Measurements from ENCODE around the gene RUNX1.

RUNX1 gene

DNA sequence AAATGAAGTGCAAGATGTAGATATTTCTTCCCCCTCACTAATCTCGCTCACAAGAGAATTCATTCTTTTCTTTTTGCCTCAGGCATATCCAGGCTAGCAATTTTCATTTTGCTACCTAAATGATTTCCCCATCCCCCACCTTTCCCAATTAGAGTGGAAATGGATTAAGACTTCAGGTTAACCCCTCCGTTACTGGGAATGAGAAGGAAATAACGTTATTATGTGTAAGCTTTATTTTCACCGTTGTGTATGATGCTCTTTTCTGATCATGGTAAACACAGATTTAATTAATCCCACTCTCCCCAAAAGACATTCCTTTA lies 143.9 kb downstream of the RUNX1 start:
- Histone ChIP-seq H2AK5ac (ENCODE audit: low read length) (no peak overlapping the region), H4K8ac (ENCODE audit: low read depth, low read length) (no peak overlapping the region), H4K5ac (ENCODE audit: low read length) (no peak overlapping the region), H3K79me1 (ENCODE audit: low read length) (no peaks in the 10 kb centered on the region), H2BK120ac (ENCODE audit: low read depth, low read length) (peak overlapping the region; percentile 54), H3K4me3 (ENCODE audit: low read length) (no peak overlapping the region), H2BK15ac (replicated peaks; ENCODE audit: low read depth) (no peak overlapping the region), H3K4me2 (ENCODE audit: low read length) (no peak overlapping the region), H3K4me1 (ENCODE audit: control insufficient read depth, low read depth, low read length) (peaks cover 11% of the 10 kb centered on the region), H3K9ac (ENCODE audit: low read length) (no peak overlapping the region), H2BK5ac (ENCODE audit: low read length) (no peak overlapping the region), H3K18ac (ENCODE audit: low read length) (peak overlapping the region; percentile 70), H3K27me3 (ENCODE audit: insufficient read depth, low read length, poor library complexity) (no peaks in the 10 kb centered on the region), H3K56ac (ENCODE audit: low read length) (peak overlapping the region; percentile 17), H3K23ac (ENCODE audit: low read length) (no peak overlapping the region), H3K4ac (ENCODE audit: low read depth, low read length) (no peak overlapping the region), H3K27ac (ENCODE audit: low read depth, low read length) (no peak overlapping the region), H3K36me3 (ENCODE audit: control insufficient read depth, insufficient read depth, low read length) (no peaks in the 10 kb centered on the region), H3K79me2 (ENCODE audit: control insufficient read depth, insufficient read depth, low read length) (no peaks in the 10 kb centered on the region)
- no CpG with 5 or more reads among the region's 4 CpGs for WGBS (ENCODE audit: extremely low coverage, insufficient coverage, low lambda C conversion rate)
- no peak for DNase-seq

DNA sequence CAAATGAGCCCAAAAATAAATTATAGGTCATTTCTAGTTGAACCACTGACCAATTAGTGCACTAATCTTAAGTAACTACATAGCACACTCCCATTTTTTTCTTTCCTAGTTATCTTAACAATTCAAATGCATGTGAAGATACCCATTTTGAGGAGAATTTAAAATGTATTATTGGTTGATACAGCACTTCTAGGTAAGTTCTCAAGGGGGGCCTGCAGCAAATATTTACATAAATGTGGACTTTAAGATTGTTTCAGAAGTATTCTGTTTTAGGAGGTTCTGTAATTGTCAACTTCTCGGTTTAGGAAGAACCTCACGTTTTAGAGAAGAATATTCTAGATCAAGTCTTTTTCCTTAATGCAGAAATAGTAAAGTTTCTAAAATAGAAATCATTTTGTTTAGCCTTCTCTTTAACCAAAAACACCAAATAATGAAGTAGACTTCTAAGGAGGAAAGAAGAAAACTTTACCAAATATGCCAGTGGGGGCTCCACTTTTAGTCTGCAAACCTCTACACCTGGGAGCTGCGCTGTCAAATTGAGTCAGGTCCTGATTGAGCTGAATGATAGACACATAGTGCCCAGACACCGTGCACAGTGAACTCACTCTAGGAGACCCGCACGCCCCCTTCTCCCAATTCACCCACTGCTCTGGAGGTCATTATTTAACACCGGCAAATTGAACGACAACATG lies 144.4 kb downstream of the RUNX1 start:
- Histone ChIP-seq H3K4me2 (ENCODE audit: low read length) (no peak overlapping the region), H3K79me1 (ENCODE audit: low read length) (no peaks in the 10 kb centered on the region), H4K5ac (ENCODE audit: low read length) (no peak overlapping the region), H2BK5ac (ENCODE audit: low read length) (no peak overlapping the region), H2BK120ac (ENCODE audit: low read depth, low read length) (peak overlapping the region; percentile 54), H3K4me3 (ENCODE audit: low read length) (no peak overlapping the region), H3K4me1 (ENCODE audit: control insufficient read depth, low read depth, low read length) (peaks cover 6% of the 10 kb centered on the region), H3K23ac (ENCODE audit: low read length) (no peak overlapping the region), H3K56ac (ENCODE audit: low read length) (peak overlapping the region; percentile 17), H3K9ac (ENCODE audit: low read length) (no peak overlapping the region), H2AK5ac (ENCODE audit: low read length) (no peak overlapping the region), H3K27me3 (ENCODE audit: insufficient read depth, low read length, poor library complexity) (no peaks in the 10 kb centered on the region), H4K8ac (ENCODE audit: low read depth, low read length) (no peak overlapping the region), H3K4ac (ENCODE audit: low read depth, low read length) (no peak overlapping the region), H3K36me3 (ENCODE audit: control insufficient read depth, insufficient read depth, low read length) (no peaks in the 10 kb centered on the region), H3K18ac (ENCODE audit: low read length) (peak overlapping the region; percentile 70), H3K27ac (ENCODE audit: low read depth, low read length) (no peak overlapping the region), H2BK15ac (replicated peaks; ENCODE audit: low read depth) (no peak overlapping the region), H3K79me2 (ENCODE audit: control insufficient read depth, insufficient read depth, low read length) (no peaks in the 10 kb centered on the region)
- no CpG with 5 or more reads among the region's 8 CpGs for WGBS (ENCODE audit: extremely low coverage, insufficient coverage, low lambda C conversion rate)
- no peak for DNase-seq

DNA sequence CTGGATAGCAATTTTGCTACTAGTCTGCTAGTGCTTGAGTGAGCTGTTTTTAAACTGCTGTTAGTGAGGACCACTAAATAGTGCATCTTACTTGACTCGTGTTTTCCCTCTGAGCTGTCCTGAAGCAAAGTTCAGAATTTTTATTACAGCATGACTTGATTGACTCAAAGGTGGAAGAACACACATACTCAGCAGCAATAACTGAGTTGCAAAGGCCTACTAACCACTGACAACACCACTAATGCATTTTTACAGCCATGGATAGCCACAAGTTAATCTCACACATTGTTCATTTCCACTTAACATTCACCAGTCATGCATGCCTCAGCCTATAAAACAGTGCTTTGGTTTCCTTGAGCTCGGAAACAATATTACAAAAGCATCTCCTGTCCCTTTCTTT lies 148.7 kb downstream of the RUNX1 start:
- Histone ChIP-seq H3K36me3 (ENCODE audit: control insufficient read depth, insufficient read depth, low read length) (no peaks in the 10 kb centered on the region), H3K4me1 (ENCODE audit: control insufficient read depth, low read depth, low read length) (peaks cover 1% of the 10 kb centered on the region), H3K56ac (ENCODE audit: low read length) (no peak overlapping the region), H4K5ac (ENCODE audit: low read length) (no peak overlapping the region), H2BK15ac (replicated peaks; ENCODE audit: low read depth) (no peak overlapping the region), H3K4ac (ENCODE audit: low read depth, low read length) (no peak overlapping the region), H2BK5ac (ENCODE audit: low read length) (no peak overlapping the region), H3K79me1 (ENCODE audit: low read length) (no peaks in the 10 kb centered on the region), H3K4me3 (ENCODE audit: low read length) (no peak overlapping the region), H3K27ac (ENCODE audit: low read depth, low read length) (no peak overlapping the region), H2AK5ac (ENCODE audit: low read length) (peak overlapping the region; percentile 27), H3K18ac (ENCODE audit: low read length) (no peak overlapping the region), H3K23ac (ENCODE audit: low read length) (no peak overlapping the region), H3K79me2 (ENCODE audit: control insufficient read depth, insufficient read depth, low read length) (no peaks in the 10 kb centered on the region), H2BK120ac (ENCODE audit: low read depth, low read length) (no peak overlapping the region), H3K9ac (ENCODE audit: low read length) (no peak overlapping the region), H4K8ac (ENCODE audit: low read depth, low read length) (no peak overlapping the region), H3K27me3 (ENCODE audit: insufficient read depth, low read length, poor library complexity) (no peaks in the 10 kb centered on the region), H3K4me2 (ENCODE audit: low read length) (no peak overlapping the region)
- no CpG with 5 or more reads among the region's 2 CpGs for WGBS (ENCODE audit: extremely low coverage, insufficient coverage, low lambda C conversion rate)
- DNase-seq = no peak

DNA sequence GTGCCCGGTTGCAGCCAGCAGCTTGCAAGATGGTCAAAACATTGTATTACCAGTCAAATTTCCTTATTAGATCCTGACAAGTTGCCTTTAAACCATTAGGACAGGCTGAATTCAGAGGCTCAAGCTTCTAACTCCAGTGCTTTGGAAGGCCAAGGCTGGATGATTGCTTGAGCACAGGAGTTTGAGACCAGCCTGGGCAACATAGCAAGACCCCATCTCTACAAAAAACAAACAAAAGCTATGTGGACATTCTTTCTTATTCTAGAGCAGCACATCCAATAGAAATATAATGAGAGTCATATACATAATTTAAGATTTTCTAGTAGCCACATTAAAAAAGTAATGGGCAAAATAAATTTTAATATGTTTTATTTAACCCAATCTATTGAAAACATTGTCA lies 149.3 kb downstream of the RUNX1 start:
- Histone ChIP-seq H3K18ac (ENCODE audit: low read length) (no peak overlapping the region), H3K4ac (ENCODE audit: low read depth, low read length) (no peak overlapping the region), H2BK120ac (ENCODE audit: low read depth, low read length) (no peak overlapping the region), H4K8ac (ENCODE audit: low read depth, low read length) (no peak overlapping the region), H3K56ac (ENCODE audit: low read length) (no peak overlapping the region), H3K79me2 (ENCODE audit: control insufficient read depth, insufficient read depth, low read length) (no peaks in the 10 kb centered on the region), H3K27me3 (ENCODE audit: insufficient read depth, low read length, poor library complexity) (no peaks in the 10 kb centered on the region), H2BK5ac (ENCODE audit: low read length) (no peak overlapping the region), H2AK5ac (ENCODE audit: low read length) (no peak overlapping the region), H3K4me3 (ENCODE audit: low read length) (no peak overlapping the region), H2BK15ac (replicated peaks; ENCODE audit: low read depth) (no peak overlapping the region), H3K36me3 (ENCODE audit: control insufficient read depth, insufficient read depth, low read length) (no peaks in the 10 kb centered on the region), H3K4me2 (ENCODE audit: low read length) (no peak overlapping the region), H3K4me1 (ENCODE audit: control insufficient read depth, low read depth, low read length) (no peaks in the 10 kb centered on the region), H3K23ac (ENCODE audit: low read length) (no peak overlapping the region), H3K9ac (ENCODE audit: low read length) (no peak overlapping the region), H3K79me1 (ENCODE audit: low read length) (no peaks in the 10 kb centered on the region), H3K27ac (ENCODE audit: low read depth, low read length) (no peak overlapping the region), H4K5ac (ENCODE audit: low read length) (no peak overlapping the region)
- WGBS (ENCODE audit: extremely low coverage, insufficient coverage, low lambda C conversion rate) = no CpG with 5 or more reads among the region's 1 CpG
- DNase-seq = no peak

DNA sequence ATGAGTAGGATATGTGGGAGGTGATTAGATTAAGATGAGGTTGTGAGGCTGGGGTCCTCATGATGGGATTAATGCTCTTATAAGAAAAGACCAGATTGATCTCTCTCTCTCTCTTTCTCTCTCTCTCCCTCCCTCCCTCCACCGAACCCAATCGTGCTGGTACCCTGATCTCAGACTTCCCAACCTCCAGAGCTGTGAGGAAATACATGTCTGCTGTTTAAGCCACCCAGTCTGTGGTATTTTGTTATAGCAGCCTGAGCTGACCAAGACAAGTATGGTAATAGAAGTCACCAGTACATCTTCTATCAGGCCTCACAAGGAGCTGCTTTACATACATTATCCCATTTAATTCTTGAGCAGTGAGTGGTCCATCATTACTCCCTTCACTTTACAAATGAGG lies 149.8 kb downstream of the RUNX1 start:
- Histone ChIP-seq H3K36me3 (ENCODE audit: control insufficient read depth, insufficient read depth, low read length) (no peaks in the 10 kb centered on the region), H3K4me2 (ENCODE audit: low read length) (no peak overlapping the region), H3K79me1 (ENCODE audit: low read length) (no peaks in the 10 kb centered on the region), H3K4me3 (ENCODE audit: low read length) (no peak overlapping the region), H4K5ac (ENCODE audit: low read length) (no peak overlapping the region), H2BK15ac (replicated peaks; ENCODE audit: low read depth) (no peak overlapping the region), H4K8ac (ENCODE audit: low read depth, low read length) (no peak overlapping the region), H3K27ac (ENCODE audit: low read depth, low read length) (no peak overlapping the region), H2AK5ac (ENCODE audit: low read length) (no peak overlapping the region), H3K56ac (ENCODE audit: low read length) (no peak overlapping the region), H3K9ac (ENCODE audit: low read length) (no peak overlapping the region), H3K4ac (ENCODE audit: low read depth, low read length) (no peak overlapping the region), H2BK5ac (ENCODE audit: low read length) (no peak overlapping the region), H3K4me1 (ENCODE audit: control insufficient read depth, low read depth, low read length) (no peaks in the 10 kb centered on the region), H3K79me2 (ENCODE audit: control insufficient read depth, insufficient read depth, low read length) (no peaks in the 10 kb centered on the region), H3K23ac (ENCODE audit: low read length) (no peak overlapping the region), H3K18ac (ENCODE audit: low read length) (no peak overlapping the region), H2BK120ac (ENCODE audit: low read depth, low read length) (no peak overlapping the region), H3K27me3 (ENCODE audit: insufficient read depth, low read length, poor library complexity) (no peaks in the 10 kb centered on the region)
- no CpG with 5 or more reads among the region's 2 CpGs for WGBS (ENCODE audit: extremely low coverage, insufficient coverage, low lambda C conversion rate)
- DNase-seq = no peak

DNA sequence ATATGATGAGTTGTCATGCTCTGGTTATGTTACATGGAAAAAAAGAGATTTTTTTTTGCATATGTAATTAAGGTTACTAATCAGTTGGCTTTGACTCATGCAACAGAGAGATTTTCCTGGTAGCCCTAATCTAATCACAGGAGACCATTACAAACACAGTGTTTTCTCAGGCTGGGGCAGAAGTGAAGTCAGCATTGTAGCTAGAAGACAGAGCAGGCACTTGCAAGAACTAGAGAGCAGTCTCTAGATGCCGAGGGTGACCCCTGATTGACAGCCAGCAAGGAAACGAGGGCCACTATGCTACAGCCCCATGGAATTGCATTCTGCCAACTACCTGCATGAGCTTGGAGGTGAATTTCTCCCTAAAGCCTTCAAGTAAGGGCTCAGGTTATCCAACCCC lies 151.3 kb downstream of the RUNX1 start:
- H3K79me2 ChIP-seq (ENCODE audit: control insufficient read depth, insufficient read depth, low read length) = no peaks in the 10 kb centered on the region
- no peaks in the 10 kb centered on the region for H3K4me1 ChIP-seq (ENCODE audit: control insufficient read depth, low read depth, low read length)
- H3K79me1 ChIP-seq (ENCODE audit: low read length) = no peaks in the 10 kb centered on the region
- H4K8ac ChIP-seq (ENCODE audit: low read depth, low read length) = no peak overlapping the region
- no peak overlapping the region for H3K9ac ChIP-seq (ENCODE audit: low read length)
- H3K4me2 ChIP-seq (ENCODE audit: low read length) = no peak overlapping the region
- H3K27ac ChIP-seq (ENCODE audit: low read depth, low read length) = no peak overlapping the region
- no peak overlapping the region for H3K4ac ChIP-seq (ENCODE audit: low read depth, low read length)
- no peaks in the 10 kb centered on the region for H3K36me3 ChIP-seq (ENCODE audit: control insufficient read depth, insufficient read depth, low read length)
- H3K27me3 ChIP-seq (ENCODE audit: insufficient read depth, low read length, poor library complexity) = no peaks in the 10 kb centered on the region
- no peak overlapping the region for H2BK120ac ChIP-seq (ENCODE audit: low read depth, low read length)
- H2AK5ac ChIP-seq (ENCODE audit: low read length) = no peak overlapping the region
- DNase-seq = no peak
- WGBS (ENCODE audit: extremely low coverage, insufficient coverage, low lambda C conversion rate) = no CpG with 5 or more reads among the region's 2 CpGs
- H4K5ac ChIP-seq (ENCODE audit: low read length) = no peak overlapping the region
- H2BK5ac ChIP-seq (ENCODE audit: low read length) = no peak overlapping the region
- H2BK15ac ChIP-seq (replicated peaks; ENCODE audit: low read depth) = no peak overlapping the region
- no peak overlapping the region for H3K56ac ChIP-seq (ENCODE audit: low read length)
- H3K18ac ChIP-seq (ENCODE audit: low read length) = no peak overlapping the region
- H3K23ac ChIP-seq (ENCODE audit: low read length) = no peak overlapping the region
- H3K4me3 ChIP-seq (ENCODE audit: low read length) = no peak overlapping the region
